T-helper 1 cell treated with Interleukin-12 subunit alpha and Interleukin-12 subunit beta and Interleukin-4 antibody, amounts not matched to agents 30 ng/mL and 1 ng/mL, for 36 hours (primary cell): ENCODE results near the gene GRID1. TPM values are rescaled to one million over a fixed set of nuclear protein-coding genes. Genes with fewer than 3 reads are reported as not detected.

Experiments
- intact Hi-C: fragments of 100-400 bp; cut with micrococcal nuclease; formaldehyde crosslinking; loops from one replicate; pipeline ENCODE4 v1.15.1; 2024
- total RNA-seq: library from RNA; stranded (reverse); gene quantifications from 2 replicates; pipeline ENCODE4 v1.2.3, GENCODE V29; 2022

The GRID1 gene
- total RNA-seq, 1 donor from 2014 or later, result not detected

GRCh38 chr10:86295351-86295750 lies 71.2 kb downstream of the GRID1 start:
- intact Hi-C loops, result no loop called here

DNA sequence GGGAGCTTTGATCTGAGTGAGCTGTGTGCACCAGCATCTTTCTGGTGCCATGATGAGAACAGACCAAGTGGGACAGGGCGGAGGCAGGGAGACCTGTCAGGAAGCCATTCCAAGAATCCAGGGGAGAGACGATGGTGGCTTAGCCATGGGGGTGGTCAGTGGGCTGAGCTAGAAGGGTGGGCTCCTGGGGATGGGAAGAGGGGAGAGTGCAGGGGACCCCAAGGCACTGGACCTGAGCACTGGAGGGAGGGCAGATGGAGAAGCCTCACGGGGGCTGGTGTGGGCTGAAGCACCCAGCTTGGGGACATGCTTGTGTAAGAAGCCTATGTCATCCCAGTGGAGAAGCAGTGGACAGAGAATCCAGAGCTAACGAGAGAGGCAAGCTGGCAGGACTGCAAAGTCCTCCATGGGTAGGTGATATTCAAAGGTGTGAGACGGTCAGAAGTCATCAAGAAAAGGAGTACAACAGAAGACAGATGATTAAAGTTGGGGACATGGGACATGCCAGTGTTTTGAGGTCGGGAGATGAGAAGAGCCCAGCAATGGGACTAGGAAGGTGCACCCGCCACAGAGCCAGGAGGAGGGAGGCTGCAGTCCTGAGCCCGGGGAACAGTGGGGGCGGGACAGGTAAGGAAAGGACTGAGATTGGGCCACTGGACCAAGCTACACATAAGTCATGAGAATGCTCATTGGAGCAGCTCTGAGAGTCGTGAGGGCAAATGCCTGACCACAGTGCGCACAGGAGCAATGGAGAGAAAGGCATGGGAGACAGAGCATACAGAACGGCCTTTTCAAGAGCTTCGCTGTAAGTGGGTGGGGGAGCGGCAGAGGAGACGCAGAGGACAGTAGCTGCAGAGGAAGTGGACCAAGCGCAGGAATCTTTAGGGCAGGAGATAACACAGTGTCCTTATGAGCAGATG lies 72.0 kb downstream of the GRID1 start:
- intact Hi-C loops, result no loop called here

DNA sequence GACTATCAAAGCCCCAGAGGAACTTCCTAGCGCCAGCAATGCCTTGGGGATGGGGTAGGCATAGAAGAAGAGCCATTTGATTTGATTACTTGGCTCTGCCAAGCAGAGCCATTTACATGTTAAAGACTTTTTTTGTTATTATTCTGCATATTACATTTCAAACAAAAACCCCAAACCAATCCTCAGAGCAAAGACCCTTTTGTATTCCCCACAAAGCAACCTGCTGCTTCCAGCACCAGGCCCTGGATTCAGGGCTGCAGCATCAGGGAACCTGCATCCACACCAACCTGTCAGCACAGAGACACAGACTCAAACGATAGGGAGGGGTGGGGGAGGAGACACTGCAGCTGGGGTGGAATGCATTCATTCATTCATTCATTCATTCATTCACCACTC lies 73.2 kb downstream of the GRID1 start:
- intact Hi-C loops, result no loop called here

GRCh38 chr10:86292462-86293395 lies 73.9 kb downstream of the GRID1 start:
- intact Hi-C loops, result no loop called here

- intact Hi-C loops, result no loop called here
These were observed 74.8 kb downstream of the GRID1 start for GRCh38 chr10:86291616-86292340.

DNA sequence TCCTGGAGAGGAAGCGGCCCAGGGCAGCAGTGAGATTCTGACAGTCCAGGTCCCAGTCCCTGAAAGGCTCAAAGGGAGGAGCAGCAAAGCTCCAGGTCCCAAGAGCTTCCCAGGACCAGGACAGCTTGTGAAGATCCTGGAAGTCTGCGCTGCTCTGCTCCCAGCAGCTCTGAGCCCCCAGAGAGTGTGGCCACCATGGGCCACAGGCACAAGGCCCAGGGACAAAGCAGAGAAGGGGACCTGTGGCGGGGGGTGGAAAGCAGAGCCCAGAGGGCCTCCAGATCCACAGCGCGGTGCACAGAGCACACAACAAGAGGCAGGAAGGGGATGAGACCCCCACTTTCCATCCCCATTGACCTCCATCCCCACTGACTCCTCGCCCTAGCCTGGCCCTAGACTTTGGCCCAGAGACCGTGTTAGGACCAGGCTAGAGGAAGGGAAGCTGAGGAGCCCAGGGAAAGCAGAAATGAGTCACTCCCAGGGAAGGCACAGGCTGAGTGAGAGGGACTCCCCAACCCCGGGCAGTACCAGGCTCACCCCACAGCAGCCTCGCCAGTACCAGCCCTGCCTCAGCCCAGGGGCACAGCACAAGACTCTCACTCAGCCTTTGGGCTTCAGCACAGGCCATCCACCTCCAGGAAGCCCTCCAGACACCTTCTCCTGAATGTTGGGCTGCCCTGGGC lies 75.5 kb downstream of the GRID1 start:
- intact Hi-C loops, result no loop called here

DNA sequence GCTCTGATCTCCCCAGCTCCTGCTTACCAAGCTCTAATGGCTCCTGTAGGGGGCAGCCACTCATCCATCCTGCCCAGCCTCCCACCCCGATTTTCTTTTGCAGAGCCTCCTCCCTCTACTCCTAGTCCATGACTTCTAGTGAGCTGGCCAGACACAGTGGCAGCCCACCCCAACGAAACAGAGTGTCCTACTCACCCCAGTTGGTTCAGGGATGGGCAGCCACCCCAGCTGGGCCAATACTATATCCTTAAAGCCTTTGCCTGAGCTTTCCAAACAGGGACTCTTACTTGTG lies 77.1 kb downstream of the GRID1 start:
- intact Hi-C loops, result no loop called here

DNA sequence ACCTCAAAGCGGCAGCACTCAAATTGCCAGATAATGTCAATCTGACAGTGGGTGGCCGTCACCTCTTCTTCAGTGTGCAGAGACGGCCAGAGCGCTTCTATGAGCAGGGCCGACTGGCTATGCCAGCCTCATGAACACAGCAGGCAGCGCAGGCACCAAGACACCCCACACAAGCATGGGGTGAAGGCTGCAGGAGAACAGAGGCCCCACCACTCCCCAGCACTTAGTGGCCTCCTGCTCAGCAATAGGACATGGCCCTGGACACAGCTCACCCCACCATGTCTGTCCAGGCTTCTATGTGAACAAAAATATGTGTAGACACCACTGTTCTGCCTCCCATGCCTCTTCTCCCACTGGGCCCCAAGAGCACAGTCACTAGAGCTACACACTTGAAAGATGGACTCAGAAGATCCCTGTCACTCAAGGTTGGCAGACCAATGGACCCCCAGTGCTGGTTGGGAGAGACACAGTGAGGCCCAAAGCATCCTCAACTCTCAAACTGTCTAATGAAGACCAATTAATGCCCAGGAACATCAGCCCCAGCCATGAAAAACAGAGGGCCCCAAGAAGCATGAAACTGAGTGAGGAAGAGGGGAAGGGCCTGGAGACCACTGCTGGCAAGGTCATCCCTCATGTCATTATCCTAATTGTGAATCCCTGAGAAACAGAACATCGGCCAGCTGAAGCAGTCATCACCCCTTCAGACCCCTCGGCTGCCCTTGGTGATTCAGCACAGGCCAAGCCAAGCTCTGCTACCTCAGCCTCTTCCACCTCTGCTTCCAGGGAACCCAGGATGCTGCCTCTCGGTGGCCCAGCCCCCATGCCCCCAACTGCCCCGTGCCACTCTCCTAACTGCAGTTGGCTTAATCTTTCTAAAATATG lies 77.7 kb downstream of the GRID1 start:
- intact Hi-C loops, result no loop called here

GRCh38 chr10:86287966-86288579 lies 78.5 kb downstream of the GRID1 start:
- intact Hi-C loops, result no loop called here

GRCh38 chr10:86287110-86287793 lies 79.3 kb downstream of the GRID1 start:
- intact Hi-C loops, result no loop called here

DNA sequence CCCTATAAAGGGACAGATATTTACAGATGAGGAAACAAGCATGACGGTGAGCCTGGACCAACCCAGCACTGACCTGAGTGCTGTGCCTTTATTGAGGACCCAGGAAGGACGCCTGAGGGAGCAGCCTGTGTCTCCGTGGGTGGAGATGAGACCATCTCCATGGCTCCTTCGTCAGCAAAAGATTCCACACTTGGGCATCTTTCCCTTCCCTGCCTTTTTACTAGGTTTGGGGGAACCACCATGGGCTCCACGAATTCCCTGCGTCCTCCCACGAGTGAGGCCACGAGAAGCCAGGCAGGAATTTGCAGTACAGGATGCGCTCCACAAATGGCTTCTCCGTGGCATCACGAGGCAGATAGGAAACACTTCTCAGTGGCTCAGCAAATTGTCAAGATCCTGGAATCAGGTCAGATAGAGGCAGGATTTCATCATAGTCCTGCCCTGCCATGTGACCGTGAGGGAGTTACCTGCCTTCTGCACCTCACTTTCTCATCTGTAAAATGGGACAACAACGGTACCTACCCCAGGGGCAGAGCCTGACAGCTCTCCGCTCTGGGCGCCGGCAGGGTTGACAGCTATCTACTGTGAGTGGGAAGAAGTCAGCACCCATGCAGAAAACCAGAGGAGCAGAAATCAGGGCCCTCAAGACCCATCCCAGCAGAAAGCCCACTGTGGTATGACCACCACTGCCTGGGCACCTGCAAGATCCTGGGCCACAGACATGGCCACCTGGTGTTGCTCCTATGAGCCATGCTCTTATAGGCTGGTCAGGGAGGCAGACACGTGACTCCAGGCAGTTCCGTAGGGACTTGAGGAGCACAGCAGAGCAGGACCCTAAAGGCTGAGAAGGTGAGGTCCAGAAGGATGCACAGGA lies 80.1 kb downstream of the GRID1 start:
- intact Hi-C loops, result no loop called here

DNA sequence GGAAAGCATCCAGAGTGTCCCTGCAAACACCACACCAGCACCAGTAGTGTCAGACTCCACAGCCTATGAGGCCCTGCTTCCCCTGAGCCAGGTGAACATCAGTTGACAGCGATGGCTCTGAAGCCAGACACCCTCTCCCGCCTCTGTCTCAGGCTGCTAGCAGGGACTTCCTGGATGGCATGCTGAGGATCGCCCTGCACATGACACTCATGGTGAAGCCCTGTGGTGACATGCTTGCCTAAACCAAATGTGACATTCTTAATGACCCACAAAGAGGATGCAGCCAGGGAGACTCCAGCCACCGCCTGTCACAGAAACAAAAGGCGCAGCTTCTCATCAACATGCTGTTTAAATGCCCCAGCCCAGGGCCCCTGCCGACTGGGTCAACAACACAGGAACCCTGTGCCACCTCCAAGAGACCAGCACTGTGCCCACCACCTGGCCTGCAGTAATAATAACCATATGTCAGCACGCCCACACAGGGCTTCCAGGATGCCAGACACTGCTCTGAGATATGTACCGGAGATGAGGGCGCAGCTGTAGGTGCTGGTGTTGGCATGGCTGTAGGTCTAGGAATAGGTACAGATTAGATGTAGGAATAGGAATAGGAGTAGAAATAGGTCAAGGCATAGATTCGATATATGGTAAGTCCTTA lies 81.3 kb downstream of the GRID1 start:
- intact Hi-C loops, result no loop called here

DNA sequence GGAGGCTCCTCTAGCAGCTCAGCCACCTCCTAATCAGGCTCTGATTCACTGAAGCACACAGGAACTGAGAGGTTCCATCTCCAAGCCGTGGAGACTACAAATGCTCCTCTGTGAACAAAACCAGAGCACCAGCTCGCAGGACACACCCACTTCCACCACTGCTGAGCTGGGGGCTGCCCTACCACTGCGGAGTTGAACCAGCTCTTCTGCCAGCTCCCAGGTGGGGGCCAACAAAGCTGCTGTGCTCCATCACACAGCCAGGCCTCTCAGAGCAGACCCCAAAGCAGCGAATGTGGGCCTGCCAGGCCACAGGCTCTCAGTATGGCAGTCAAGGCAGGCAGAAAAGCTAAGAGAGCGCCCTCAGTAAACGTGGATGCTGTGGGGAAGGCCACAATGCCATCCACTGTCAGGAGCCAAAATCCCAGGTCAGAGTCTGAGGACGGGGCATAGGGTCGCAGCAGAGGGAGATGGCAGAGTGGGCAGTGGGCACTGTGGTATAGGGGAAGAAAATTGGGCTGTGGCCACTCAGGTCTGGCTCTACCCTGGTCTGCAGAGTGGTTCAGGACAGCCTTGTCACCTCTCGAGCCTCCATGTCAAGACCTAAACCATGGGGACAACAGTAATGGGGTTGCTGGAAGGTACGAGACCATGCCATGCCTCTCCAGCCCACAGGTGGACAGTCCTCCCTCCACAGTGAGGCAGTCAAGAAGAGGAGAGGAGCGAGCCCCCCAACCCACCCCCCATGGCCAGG lies 82.1 kb downstream of the GRID1 start:
- intact Hi-C loops, result no loop called here

- intact Hi-C loops, result no loop called here
These were observed 82.9 kb downstream of the GRID1 start for GRCh38 chr10:86283466-86284287.

- intact Hi-C loops, result no loop called here
These were observed 83.7 kb downstream of the GRID1 start for GRCh38 chr10:86282664-86283465.
